Testis (tissue), 3 donors: ENCODE data around the gene ZNF862. TPM values are rescaled to one million over a fixed set of nuclear protein-coding genes. Genes with fewer than 3 reads are reported as not detected.

Source experiments
- DNase-seq: peaks from one replicate; pipeline ENCODE4 v3.0.0-alpha.2; 2019
- H3K27ac ChIP-seq, 2 donors: fragments of 200-600 bp; sonication (generic); one replicate each; pipeline ENCODE4 v1.5.1; 2019
- H3K27me3 ChIP-seq: fragments of 200-600 bp; sonication (generic); one replicate; pipeline ENCODE4 v1.5.1; 2019
- H3K36me3 ChIP-seq: fragments of 200-600 bp; sonication (generic); one replicate; pipeline ENCODE4 v1.5.1; 2017; ENCODE audit warnings: low read depth; ENCODE audit errors: missing control alignments
- H3K4me1 ChIP-seq: fragments of 200-600 bp; sonication (generic); one replicate; pipeline ENCODE4 v1.5.1; 2019
- H3K4me3 ChIP-seq, 2 donors: fragments of 200-600 bp; sonication (generic); one replicate each; pipeline ENCODE4 v1.5.1; 2017 to 2019
- H3K9me3 ChIP-seq: fragments of 200-600 bp; sonication (generic); one replicate; pipeline ENCODE4 v1.5.1; 2017
- CTCF ChIP-seq, 3 experiments: fragments of 450-650 bp in 2 of 3; fragments of 200-600 bp in 1 of 3; sonication (generic) in 1 of 3; IDR thresholded peaks; one replicate each; pipeline ENCODE4 v1.5.1; 2016 to 2019; ENCODE audit warnings: antibody characterized with exemption in 3 of 3, mild to moderate bottlenecking in 2 of 3, moderate library complexity in 1 of 3
- POLR2A ChIP-seq: fragments of 450-650 bp; IDR thresholded peaks from one replicate; pipeline ENCODE4 v1.6.1; 2017; ENCODE audit warnings: antibody characterized with exemption, mild to moderate bottlenecking, moderate library complexity
- WGBS, 2 donors: methylation state at CpG; one replicate each; pipeline ENCODE4 v1.1.5; 2018; 5-methylcytosine and 5-hydroxymethylcytosine counted together
- intact Hi-C: fragments of 100-400 bp; cut with DNase I; formaldehyde crosslinking; loops from one replicate; pipeline ENCODE4 v1.15.1; 2023; ENCODE audit warnings: low total_unique reads
- polyA plus RNA-seq: library from polyadenylated mRNA; stranded (reverse); fragments of 350-450 nt; fragmentation: Illumina TruSeq; extraction: RNeasy Lipid Tissue Mini Kit (QIAGEN cat#74804); gene quantifications from one replicate; pipeline ENCODE4 v1.2.3, GENCODE V29; 2014; ENCODE audit warnings: low read depth, low replicate concordance; ENCODE audit not compliant: insufficient read depth
- total RNA-seq, 2 donors: library from RNA; depleted of rRNA; stranded (reverse); fragments of >200 nt; gene quantifications; one replicate each; pipeline ENCODE4 v1.2.3, GENCODE V29; 2016

Gene ZNF862
- total and polyA plus RNA-seq, 3 donors from 2014 or later, result 12.8 to 24.5 (median 21.6) TPM

- H3K9me3 ChIP-seq, result no peaks in the 10 kb centered on the region
- no peak overlapping the region for H3K27ac ChIP-seq
- WGBS, 2 donors, result 74 to 91% methylated on average over 9 to 14 of the region's 14 CpGs
- TF ChIP-seq POLR2A (no peak), CTCF (IDR thresholded peaks at IDR 0.05) (no peak)
- intact Hi-C loops, result no loop called here
- DNase-seq, result no peak
- no peaks in the 10 kb centered on the region for H3K27me3 ChIP-seq
- H3K36me3 ChIP-seq, result no peaks in the 10 kb centered on the region
- peaks cover 24% of the 10 kb centered on the region for H3K4me1 ChIP-seq
- no peak overlapping the region for H3K4me3 ChIP-seq
Measured at GRCh38 chr7:149880638-149881311, 42.6 kb downstream of the ZNF862 start.

GRCh38 chr7:149881328-149882247 is 43.4 kb downstream of the ZNF862 start:
- no peak overlapping the region for H3K27ac ChIP-seq
- no peaks in the 10 kb centered on the region for H3K9me3 ChIP-seq
- peaks cover 24% of the 10 kb centered on the region for H3K4me1 ChIP-seq
- intact Hi-C loops, result no loop called here
- 84 to 94% methylated on average over 19 of the region's 19 CpGs for WGBS, 2 donors
- no peak overlapping the region for H3K4me3 ChIP-seq
- no peaks in the 10 kb centered on the region for H3K27me3 ChIP-seq
- TF ChIP-seq POLR2A (no peak), CTCF (IDR thresholded peaks at IDR 0.05) (no peak)
- no peak for DNase-seq
- no peaks in the 10 kb centered on the region for H3K36me3 ChIP-seq

GRCh38 chr7:149882248-149883047 is 44.3 kb downstream of the ZNF862 start:
- TF ChIP-seq POLR2A (no peak), CTCF (IDR thresholded peaks at IDR 0.05) (no peak)
- 63 to 69% methylated on average over 7 to 11 of the region's 11 CpGs for WGBS, 2 donors
- no peak overlapping the region for H3K27ac ChIP-seq
- no peaks in the 10 kb centered on the region for H3K9me3 ChIP-seq
- H3K4me1 ChIP-seq, result peaks cover 24% of the 10 kb centered on the region
- intact Hi-C loops, result no loop called here
- H3K4me3 ChIP-seq, result no peak overlapping the region
- H3K27me3 ChIP-seq, result no peaks in the 10 kb centered on the region
- no peaks in the 10 kb centered on the region for H3K36me3 ChIP-seq
- no peak for DNase-seq

GRCh38 chr7:149883048-149883438 is 44.9 kb downstream of the ZNF862 start:
- H3K9me3 ChIP-seq, result no peaks in the 10 kb centered on the region
- intact Hi-C loops, result no loop called here
- TF ChIP-seq CTCF (IDR thresholded peaks at IDR 0.05) (no peak), POLR2A (no peak)
- H3K4me3 ChIP-seq, result no peak overlapping the region
- no peak overlapping the region for H3K27ac ChIP-seq
- H3K36me3 ChIP-seq, result no peaks in the 10 kb centered on the region
- H3K4me1 ChIP-seq, result peaks cover 24% of the 10 kb centered on the region
- no peaks in the 10 kb centered on the region for H3K27me3 ChIP-seq
- 58 to 62% methylated on average over 8 of the region's 8 CpGs for WGBS, 2 donors
- no peak for DNase-seq
